Fibroblast of villous mesenchyme (primary cell): ENCODE results near the gene KIF26A. TPM values are rescaled to one million over a fixed set of nuclear protein-coding genes. Genes with fewer than 3 reads are reported as not detected.

Source experiments
- DNase-seq: peaks from one replicate; pipeline ENCODE4 v3.0.0-alpha.2; 2010; ENCODE audit warnings: low read depth
- H3K4me3 ChIP-seq: 2 replicates; pipeline ENCODE4 v1.5.1; 2011; ENCODE audit warnings: low read depth, mild to moderate bottlenecking, low read length
- CTCF ChIP-seq: IDR thresholded peaks from 2 replicates; pipeline ENCODE4 v1.5.1; 2012; ENCODE audit warnings: low read depth, mild to moderate bottlenecking, low read length; ENCODE audit not compliant: insufficient read depth
- total RNA-seq: library from RNA; depleted of rRNA; stranded (reverse); fragments of >200 nt; gene quantifications from 2 replicates; pipeline ENCODE4 v1.2.3, GENCODE V29; 2012

The KIF26A gene
- total RNA-seq, 1 donor = under 0.01 TPM

- TF ChIP-seq CTCF = no peak
- no peak for DNase-seq
- no peak overlapping the region for H3K4me3 ChIP-seq
Observed at GRCh38 chr14:104220215-104221070, 82.1 kb downstream of the KIF26A start.

- no peak for DNase-seq
- no peak for TF ChIP-seq CTCF
- no peak overlapping the region for H3K4me3 ChIP-seq
Observed at GRCh38 chr14:104221071-104221625, 82.8 kb downstream of the KIF26A start.

GRCh38 chr14:104221636-104222369 lies 83.4 kb downstream of the KIF26A start:
- no peak for DNase-seq
- no peak for TF ChIP-seq CTCF
- H3K4me3 ChIP-seq = no peak overlapping the region

GRCh38 chr14:104222396-104223036 lies 84.1 kb downstream of the KIF26A start:
- H3K4me3 ChIP-seq = no peak overlapping the region
- TF ChIP-seq CTCF = no peak
- DNase-seq = no peak

GRCh38 chr14:104223101-104224041 lies 85.0 kb downstream of the KIF26A start:
- DNase-seq = no peak
- TF ChIP-seq CTCF = no peak
- no peak overlapping the region for H3K4me3 ChIP-seq

- no peak overlapping the region for H3K4me3 ChIP-seq
- DNase-seq = no peak
- no peak for TF ChIP-seq CTCF
Observed at GRCh38 chr14:104224131-104224505, 85.7 kb downstream of the KIF26A start.
